NCI-H128 (cell line): ENCODE results near the gene NEK5.

Experiments
- DNase-seq: peaks from one replicate; lab custom pipeline; 2025; ENCODE audit not compliant: unreplicated experiment; lab: John Stamatoyannopoulos, UW

The NEK5 gene

DNA sequence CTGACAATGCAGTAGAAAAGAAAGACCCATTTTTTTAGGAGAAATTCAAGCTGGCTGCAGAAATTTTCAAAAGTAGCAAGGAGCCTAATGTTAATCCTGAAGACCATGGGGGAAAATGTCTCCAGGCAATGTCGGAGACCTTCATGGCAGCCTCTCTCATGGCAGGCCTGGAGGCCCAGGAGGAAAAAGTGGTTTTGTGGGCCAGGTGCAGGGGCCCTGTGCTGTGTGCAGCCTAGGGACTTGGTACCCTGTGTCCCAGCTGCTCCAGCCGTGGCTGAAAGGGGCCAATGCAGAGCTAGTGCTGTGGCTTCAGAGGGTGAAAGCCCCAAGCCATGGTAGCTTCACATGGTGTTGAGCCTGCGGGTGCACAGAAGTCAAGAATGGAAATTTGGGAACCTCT, 112.6 kb downstream of the NEK5 start:
- DNase-seq, result no peak

DNA sequence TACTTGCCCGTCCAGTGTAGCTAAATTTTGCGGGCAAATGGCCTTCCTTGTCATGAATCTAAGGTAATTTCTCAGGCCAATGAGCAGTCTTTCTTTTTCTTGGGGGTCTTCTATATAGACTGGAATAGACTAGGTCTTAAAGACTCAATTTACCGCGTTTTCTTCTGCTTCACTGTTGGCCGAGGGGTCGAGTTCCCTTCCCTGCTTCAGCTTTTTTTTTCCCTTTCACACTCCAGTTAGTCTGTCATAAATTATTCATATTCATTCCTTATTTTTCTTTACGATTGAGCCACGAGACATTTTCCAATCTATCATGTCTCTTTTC, 116.4 kb downstream of the NEK5 start:
- no peak for DNase-seq

- DNase-seq, result peak; percentile 97
Measured at GRCh38 chr13:52011632-52012511, 117.0 kb downstream of the NEK5 start, which contains the start of gene ALG11. ALG11 (plus strand) TSS chr13:52012398; CDS start chr13:52012419, 21 bp downstream.

- no peak for DNase-seq
Measured at GRCh38 chr13:52010890-52011631, 117.8 kb downstream of the NEK5 start, which contains the start of gene ATP7B. ATP7B (minus strand) TSS chr13:52011450; CDS start chr13:52011337, 113 bp downstream.

- no peak for DNase-seq
Measured at GRCh38 chr13:52009946-52010345, 118.9 kb downstream of the NEK5 start.

- no peak for DNase-seq
Measured at GRCh38 chr13:52006523-52007245, 122.2 kb downstream of the NEK5 start.

GRCh38 chr13:52005841-52006522, 122.9 kb downstream of the NEK5 start:
- no peak for DNase-seq

DNA sequence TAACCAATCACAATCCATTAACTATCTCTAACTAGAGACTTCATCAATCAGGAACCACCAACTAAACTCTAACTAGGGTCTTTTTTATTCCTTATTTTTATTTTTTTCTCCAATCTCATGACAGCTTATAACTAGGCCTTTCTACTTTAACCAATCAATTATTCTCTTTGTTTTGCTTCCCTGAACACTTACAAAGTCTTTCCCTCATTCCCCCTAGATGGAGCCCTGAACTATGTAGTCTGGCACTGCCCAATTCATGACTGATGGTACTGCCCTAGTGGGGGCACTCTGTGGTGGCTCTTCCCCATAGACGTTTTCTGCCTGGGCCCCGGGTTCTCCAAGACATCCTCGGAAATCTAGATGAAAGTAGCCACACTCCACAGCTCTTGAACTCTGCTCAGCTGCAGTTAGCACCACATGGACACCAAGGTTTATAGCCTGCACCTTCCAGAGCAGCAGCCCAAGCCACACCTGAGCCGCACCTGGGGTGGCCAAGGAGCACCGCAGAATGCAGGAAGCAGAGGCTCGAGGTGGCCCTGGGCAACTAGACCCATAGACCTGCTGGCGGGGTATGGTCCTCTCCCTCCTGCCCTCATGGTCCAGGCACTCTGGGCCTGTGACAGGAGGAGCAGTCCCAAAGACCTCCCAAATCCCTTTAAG, 124.2 kb downstream of the NEK5 start:
- DNase-seq, result no peak

- DNase-seq, result no peak
Measured at GRCh38 chr13:52003541-52003940, 125.3 kb downstream of the NEK5 start.

DNA sequence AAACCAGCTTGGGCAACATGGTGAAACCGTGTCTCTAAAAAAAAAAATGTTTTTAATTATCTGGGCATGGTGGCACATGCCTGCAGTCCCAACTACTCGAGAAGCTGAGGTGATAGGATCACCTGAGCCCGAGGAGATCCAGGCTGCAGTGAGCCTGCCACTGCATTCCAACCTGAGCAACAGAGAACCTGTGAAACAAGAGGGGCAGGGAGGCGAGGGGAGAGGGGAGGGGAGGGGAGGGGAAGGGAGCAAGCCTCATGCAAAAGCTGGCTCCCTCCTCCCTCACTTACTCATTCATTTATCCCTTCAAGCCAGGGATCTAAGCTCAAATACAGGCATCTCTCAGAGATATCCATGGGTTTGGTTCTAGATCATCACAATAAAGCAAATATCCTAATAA, 126.5 kb downstream of the NEK5 start:
- DNase-seq, result no peak

- DNase-seq, result no peak
Measured at GRCh38 chr13:52001120-52001731, 127.6 kb downstream of the NEK5 start.

DNA sequence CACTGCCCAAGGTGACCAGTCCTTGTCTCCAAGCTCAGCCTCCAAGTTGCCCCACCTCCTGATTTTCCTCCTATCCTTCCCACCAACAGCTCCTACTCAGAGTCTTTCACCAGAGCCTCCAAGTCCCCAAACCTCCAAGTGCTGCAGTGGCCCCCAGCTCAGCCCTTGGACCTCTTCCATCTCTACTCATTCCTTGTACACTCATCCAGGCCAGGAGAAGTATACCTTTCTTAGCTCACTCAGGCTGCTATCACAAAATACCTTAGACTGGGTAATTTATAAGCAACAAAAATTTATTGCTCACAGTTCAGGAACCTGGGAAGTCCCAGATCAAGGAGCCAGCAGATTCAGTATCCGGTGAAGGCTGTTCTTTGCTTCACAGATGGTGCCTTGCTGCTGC, 129.0 kb downstream of the NEK5 start:
- no peak for DNase-seq

DNA sequence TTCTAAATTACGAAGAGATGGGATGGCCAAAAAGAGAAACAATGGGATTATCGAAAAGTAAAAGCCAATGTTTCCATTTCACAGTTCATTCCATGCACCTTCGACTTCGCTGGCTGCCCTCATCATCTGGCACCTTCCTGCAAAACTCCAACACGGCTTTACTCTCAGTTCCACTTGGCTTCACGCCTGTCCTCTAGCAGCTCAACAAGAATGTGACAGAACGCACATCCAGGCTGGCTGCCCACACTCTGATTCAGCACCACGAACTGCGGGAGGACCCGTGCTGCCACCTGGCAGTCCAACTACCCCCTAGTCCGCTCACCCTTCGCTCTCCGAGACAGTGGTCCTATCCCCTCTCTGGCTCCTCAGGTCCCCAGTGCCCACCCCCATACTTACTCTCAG, 129.4 kb downstream of the NEK5 start:
- no peak for DNase-seq

DNA sequence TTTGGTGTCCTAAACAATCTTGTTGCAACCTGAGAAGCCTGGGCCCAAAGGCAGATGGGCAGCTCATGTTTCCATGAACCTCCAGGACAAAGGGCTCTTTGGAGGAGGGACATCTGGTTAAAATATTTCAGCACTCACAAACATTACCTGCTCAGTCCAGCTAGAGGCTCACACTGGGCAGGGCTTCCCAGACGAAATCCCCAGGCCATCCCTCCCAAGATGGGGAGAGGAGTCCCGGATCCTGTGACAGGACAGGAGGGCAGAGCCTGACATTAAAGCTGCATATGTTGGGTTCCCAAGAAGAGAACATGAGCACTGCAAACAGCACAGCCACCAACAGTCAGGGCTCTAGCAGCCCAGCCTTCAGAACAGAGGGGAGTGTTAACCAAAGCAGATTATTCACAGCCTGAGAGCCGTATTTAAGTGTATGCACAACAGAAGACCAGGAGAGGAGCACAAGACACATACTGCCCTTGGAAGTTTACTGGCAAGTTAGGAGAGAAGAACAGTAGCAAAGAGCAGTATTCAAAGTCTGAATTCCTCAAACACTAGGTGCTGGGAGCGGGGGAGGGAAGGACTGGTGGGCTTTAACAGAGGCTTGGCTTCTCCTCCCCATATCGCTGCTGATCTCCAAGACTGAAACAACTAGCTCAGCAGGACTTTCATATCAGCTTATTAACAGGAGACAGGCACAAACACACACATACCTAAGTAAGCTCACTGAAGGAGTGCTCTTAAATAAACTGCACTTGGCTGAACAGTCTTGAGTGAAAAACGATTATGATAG, 130.0 kb downstream of the NEK5 start:
- DNase-seq, result no peak

- DNase-seq, result no peak
Measured at GRCh38 chr13:51997641-51998330, 131.1 kb downstream of the NEK5 start.

DNA sequence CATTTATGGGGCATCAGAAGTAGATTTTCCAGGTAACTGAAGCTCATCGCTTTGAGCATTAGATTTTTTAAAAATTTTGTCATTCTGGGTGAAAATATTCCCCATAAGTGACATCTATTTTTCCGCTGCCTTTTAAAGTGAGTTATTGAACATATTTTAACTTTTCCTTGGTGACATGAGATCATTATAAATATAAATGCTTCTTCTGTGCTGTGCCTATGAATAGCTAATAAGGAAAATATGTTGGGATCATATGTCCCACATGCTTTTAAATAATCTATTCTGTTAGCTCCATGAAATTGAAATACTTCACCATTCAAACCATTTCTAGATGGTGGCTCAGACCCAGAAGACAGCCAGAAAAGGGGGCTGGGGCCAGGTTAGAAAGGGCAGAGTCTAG, 131.7 kb downstream of the NEK5 start:
- DNase-seq, result no peak

GRCh38 chr13:51996641-51997040, 132.2 kb downstream of the NEK5 start:
- DNase-seq, result no peak

DNA sequence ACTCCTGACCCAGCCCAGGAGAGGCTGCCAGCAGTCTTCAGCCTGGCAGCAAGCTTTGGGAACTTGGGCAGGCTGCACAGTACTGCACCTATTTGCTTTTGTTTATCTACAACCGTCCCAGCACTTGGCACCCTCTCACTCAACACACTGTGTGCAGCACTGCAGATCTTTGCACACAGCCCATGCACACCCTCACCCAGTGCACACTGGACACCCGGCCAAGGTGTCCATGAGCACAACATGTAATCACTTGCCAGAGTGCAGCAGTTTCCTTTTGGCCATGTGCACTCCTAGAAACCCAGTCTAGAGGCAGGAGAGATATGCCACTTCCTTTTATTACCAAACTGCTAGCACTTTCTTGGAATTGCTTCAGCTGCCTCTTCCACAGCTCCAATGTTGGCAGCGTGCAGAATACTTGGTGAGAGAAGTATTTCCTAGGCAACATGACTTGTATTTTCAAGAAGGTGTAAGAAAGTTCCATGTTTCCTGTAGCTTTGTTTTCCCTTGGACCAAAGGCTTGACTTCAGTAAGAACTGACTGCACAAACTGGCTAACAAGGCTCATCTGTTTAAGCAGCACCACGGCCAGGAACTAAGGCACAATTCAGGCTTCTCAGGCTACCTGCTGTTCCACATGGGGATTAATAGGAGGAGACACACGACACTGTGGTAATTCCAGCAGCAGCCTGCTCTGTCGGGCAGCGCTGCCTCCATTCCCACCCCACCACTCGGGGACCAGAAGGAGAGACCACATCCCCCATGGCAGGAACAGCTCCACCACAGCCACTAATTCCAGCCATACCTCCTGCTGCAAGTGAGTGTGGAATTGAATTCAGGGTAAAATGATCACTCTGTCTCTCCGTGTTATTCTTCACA, 133.0 kb downstream of the NEK5 start:
- no peak for DNase-seq
